ENCODE measurements around the gene RRAGC.

DNA sequence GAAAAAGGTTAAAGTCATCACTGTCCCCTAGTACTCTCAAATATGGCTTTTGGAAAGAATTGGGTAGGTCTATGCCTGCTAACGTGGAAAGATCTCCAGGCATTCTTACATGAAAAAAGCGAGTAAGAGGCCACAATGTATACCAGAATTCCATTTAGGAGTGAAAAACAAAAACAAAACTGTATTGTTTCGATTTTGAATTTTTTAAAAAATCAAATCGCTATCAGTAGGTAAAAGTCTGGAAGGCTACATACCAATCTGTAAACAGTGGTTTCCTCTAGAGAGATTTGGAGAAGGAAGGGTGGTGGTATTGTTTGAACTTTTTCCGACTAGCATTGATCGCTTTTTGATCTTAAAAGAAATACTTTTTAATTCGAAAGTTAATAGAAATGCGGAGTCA lies 55.9 kb downstream of the RRAGC start:
- TF ChIP-seq, protein P1, sequence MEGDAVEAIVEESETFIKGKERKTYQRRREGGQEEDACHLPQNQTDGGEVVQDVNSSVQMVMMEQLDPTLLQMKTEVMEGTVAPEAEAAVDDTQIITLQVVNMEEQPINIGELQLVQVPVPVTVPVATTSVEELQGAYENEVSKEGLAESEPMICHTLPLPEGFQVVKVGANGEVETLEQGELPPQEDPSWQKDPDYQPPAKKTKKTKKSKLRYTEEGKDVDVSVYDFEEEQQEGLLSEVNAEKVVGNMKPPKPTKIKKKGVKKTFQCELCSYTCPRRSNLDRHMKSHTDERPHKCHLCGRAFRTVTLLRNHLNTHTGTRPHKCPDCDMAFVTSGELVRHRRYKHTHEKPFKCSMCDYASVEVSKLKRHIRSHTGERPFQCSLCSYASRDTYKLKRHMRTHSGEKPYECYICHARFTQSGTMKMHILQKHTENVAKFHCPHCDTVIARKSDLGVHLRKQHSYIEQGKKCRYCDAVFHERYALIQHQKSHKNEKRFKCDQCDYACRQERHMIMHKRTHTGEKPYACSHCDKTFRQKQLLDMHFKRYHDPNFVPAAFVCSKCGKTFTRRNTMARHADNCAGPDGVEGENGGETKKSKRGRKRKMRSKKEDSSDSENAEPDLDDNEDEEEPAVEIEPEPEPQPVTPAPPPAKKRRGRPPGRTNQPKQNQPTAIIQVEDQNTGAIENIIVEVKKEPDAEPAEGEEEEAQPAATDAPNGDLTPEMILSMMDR (IDR thresholded peaks at IDR 0.05): no peak
- TF ChIP-seq POLR2A (IDR thresholded peaks at IDR 0.05): no peak

Measured in right lobe of liver (tissue), 4 donors.